Kidney glomerular epithelial cell (primary cell): Measurements from ENCODE around the gene ADAMTS17.

ENCODE experiments used
- DNase-seq: peaks from one replicate; lab custom pipeline; 2025; lab: John Stamatoyannopoulos, UW

The ADAMTS17 gene

GRCh38 chr15:100249096-100249815 is 92.5 kb downstream of the ADAMTS17 start:
- DNase-seq, result no peak

GRCh38 chr15:100248236-100248635 is 93.5 kb downstream of the ADAMTS17 start:
- no peak for DNase-seq

GRCh38 chr15:100247228-100248225 is 94.2 kb downstream of the ADAMTS17 start:
- no peak for DNase-seq

- no peak for DNase-seq
Observed at GRCh38 chr15:100245855-100246254, 95.9 kb downstream of the ADAMTS17 start.

- DNase-seq, result no peak
Observed at GRCh38 chr15:100245487-100245820, 96.3 kb downstream of the ADAMTS17 start.

GRCh38 chr15:100244796-100245486 is 96.8 kb downstream of the ADAMTS17 start:
- DNase-seq, result peak; percentile 53

GRCh38 chr15:100242989-100243388 is 98.8 kb downstream of the ADAMTS17 start:
- no peak for DNase-seq

- peak; percentile 68 for DNase-seq
Observed at GRCh38 chr15:100241572-100242482, 99.9 kb downstream of the ADAMTS17 start.

- no peak for DNase-seq
Observed at GRCh38 chr15:100236981-100237720, 104.6 kb downstream of the ADAMTS17 start.

- DNase-seq, result no peak
Observed at GRCh38 chr15:100235030-100235617, 106.7 kb downstream of the ADAMTS17 start.

- no peak for DNase-seq
Observed at GRCh38 chr15:100234158-100235029, 107.4 kb downstream of the ADAMTS17 start.

GRCh38 chr15:100230784-100231183 is 111.0 kb downstream of the ADAMTS17 start:
- no peak for DNase-seq

- DNase-seq, result no peak
Observed at GRCh38 chr15:100229181-100230163, 112.3 kb downstream of the ADAMTS17 start.

GRCh38 chr15:100227781-100228180 is 114.0 kb downstream of the ADAMTS17 start:
- no peak for DNase-seq

GRCh38 chr15:100226107-100226506 is 115.7 kb downstream of the ADAMTS17 start:
- no peak for DNase-seq

GRCh38 chr15:100224206-100225185 is 117.3 kb downstream of the ADAMTS17 start:
- peak; percentile 10 for DNase-seq

- DNase-seq, result no peak
Observed at GRCh38 chr15:100222349-100222715, 119.4 kb downstream of the ADAMTS17 start.
